CD14-positive monocyte (primary cell): Measurements from ENCODE around the gene HSPA1B. TPM values are rescaled to one million over a fixed set of nuclear protein-coding genes. Genes with fewer than 3 reads are reported as not detected.
A peak's percentile ranks its signal among the peaks of the same experiment; 100 is the strongest.
"Not testable (repeated sequence)": the region's sequence is repeated elsewhere in the genome, so short reads cannot be mapped to it uniquely, and the experiment has no call there.

Experiments used
- DNase-seq, 3 donors: peaks; one replicate each; pipeline ENCODE4 v3.0.0-alpha.2; 2011 to 2022
- H2AFZ ChIP-seq: 2 replicates; pipeline ENCODE4 v1.6.0; 2012; ENCODE audit warnings: mild to moderate bottlenecking, low read depth, low read length, inconsistent platforms; ENCODE audit not compliant: insufficient read depth, poor library complexity, severe bottlenecking
- H3K27ac ChIP-seq, 2 donors: 1 replicate in 1 of 2; 2 replicates in 1 of 2; pipeline ENCODE4 v1.5.1; 2012 to 2013; ENCODE audit warnings: low read length in 2 of 2, control low read depth in 1 of 2, inconsistent platforms in 1 of 2, low read depth in 1 of 2, mild to moderate bottlenecking in 1 of 2
- H3K27me3 ChIP-seq, 2 donors: one replicate each; pipeline versions ENCODE4 v1.6.0 to v1.6.1; 2011 to 2013; ENCODE audit warnings: low read length in 2 of 2; ENCODE audit not compliant: control insufficient read depth in 2 of 2, insufficient read depth in 2 of 2
- H3K36me3 ChIP-seq, 2 donors: replicated peaks in 1 of 2; 1 replicate in 1 of 2; 2 replicates in 1 of 2; pipeline versions ENCODE4 v1.5.1 to v1.6.1; 2012 to 2013; ENCODE audit warnings: low read length in 2 of 2, control low read depth in 1 of 2, inconsistent platforms in 1 of 2, mild to moderate bottlenecking in 1 of 2; ENCODE audit not compliant: insufficient read depth in 2 of 2, control insufficient read depth in 1 of 2
- H3K4me1 ChIP-seq, 2 donors: 1 replicate in 1 of 2; 2 replicates in 1 of 2; pipeline versions ENCODE4 v1.5.1 to v1.6.1; 2012 to 2013; ENCODE audit warnings: low read length in 2 of 2, control low read depth in 1 of 2, inconsistent platforms in 1 of 2, mild to moderate bottlenecking in 1 of 2, moderate library complexity in 1 of 2; ENCODE audit not compliant: insufficient read depth in 2 of 2, control insufficient read depth in 1 of 2
- H3K4me2 ChIP-seq: replicated peaks from 2 replicates; pipeline ENCODE3; 2012; ENCODE audit warnings: low read length, moderate library complexity, mild to moderate bottlenecking; ENCODE audit not compliant: poor library complexity, severe bottlenecking; ENCODE audit errors: extremely low read depth
- H3K4me3 ChIP-seq, 3 experiments: fragments of 200-600 bp in 1 of 3; sonication (generic) in 1 of 3; replicated peaks in 1 of 3; 1 replicate in 2 of 3; 2 replicates in 1 of 3; pipeline ENCODE4 v1.5.1; 2011 to 2013; ENCODE audit warnings: low read length in 3 of 3, mild to moderate bottlenecking in 3 of 3, control low read depth in 2 of 3, low read depth in 2 of 3, inconsistent platforms in 1 of 3, moderate library complexity in 1 of 3
- H3K79me2 ChIP-seq: 2 replicates; pipeline ENCODE4 v1.6.0; 2012; ENCODE audit warnings: mild to moderate bottlenecking, control low read depth, inconsistent platforms, low read length, moderate library complexity; ENCODE audit not compliant: insufficient read depth
- H3K9ac ChIP-seq: 2 replicates; pipeline ENCODE4 v1.6.0; 2017; ENCODE audit warnings: low read length, mild to moderate bottlenecking; ENCODE audit not compliant: insufficient read depth, poor library complexity, severe bottlenecking
- H3K9me3 ChIP-seq, 2 donors: replicated peaks in 1 of 2; 1 replicate in 1 of 2; 2 replicates in 1 of 2; pipeline versions ENCODE4 v1.5.1 to v1.6.1; 2012 to 2013; ENCODE audit warnings: low read length in 2 of 2, control low read depth in 1 of 2; ENCODE audit not compliant: control insufficient read depth in 1 of 2, insufficient read depth in 1 of 2
- H4K20me1 ChIP-seq: 2 replicates; pipeline ENCODE4 v1.6.0; 2012; ENCODE audit warnings: mild to moderate bottlenecking, low read length, control low read depth, moderate library complexity; ENCODE audit not compliant: insufficient read depth
- H3K27ac Mint-ChIP-seq, 7 donors: one replicate each; pipeline ENCODE4 v1.8.0; 2020; ENCODE audit warnings: mild to moderate bottlenecking in 7 of 7, mixed read lengths in 7 of 7, moderate library complexity in 6 of 7, inconsistent platforms in 2 of 7
- H3K27me3 Mint-ChIP-seq, 3 donors: one replicate each; pipeline ENCODE4 v1.8.0; 2021 to 2022; ENCODE audit warnings: low read depth in 3 of 3, mild to moderate bottlenecking in 3 of 3, mixed read lengths in 3 of 3, moderate library complexity in 3 of 3, inconsistent platforms in 1 of 3
- H3K36me3 Mint-ChIP-seq, 2 donors: one replicate each; pipeline ENCODE4 v1.8.0; 2020; ENCODE audit warnings: mixed read lengths in 2 of 2, inconsistent platforms in 1 of 2, mild to moderate bottlenecking in 1 of 2
- H3K4me1 Mint-ChIP-seq: one replicate; pipeline ENCODE4 v1.8.0; 2020; ENCODE audit warnings: mild to moderate bottlenecking, mixed read lengths
- H3K4me3 Mint-ChIP-seq, 2 donors: one replicate each; pipeline ENCODE4 v1.8.0; 2020; ENCODE audit warnings: mild to moderate bottlenecking in 2 of 2, mixed read lengths in 2 of 2, moderate library complexity in 1 of 2
- H3K9me3 Mint-ChIP-seq, 7 donors: one replicate each; pipeline ENCODE4 v1.8.0; 2020 to 2022; ENCODE audit warnings: mixed read lengths in 7 of 7, mild to moderate bottlenecking in 6 of 7, moderate library complexity in 6 of 7, inconsistent platforms in 2 of 7
- WGBS: methylation state at CpG from one replicate; pipeline ENCODE4 v1.1.5; 2013; ENCODE audit warnings: missing lambda C conversion rate; ENCODE audit not compliant: insufficient coverage; 5-methylcytosine and 5-hydroxymethylcytosine counted together
- intact Hi-C, 2 donors: fragments of 100-400 bp; cut with micrococcal nuclease; formaldehyde crosslinking; loops; one replicate each; pipeline versions ENCODE4 v1.15.0 to v1.15.1; 2023
- polyA plus RNA-seq, 3 donors: library from polyadenylated mRNA; depleted of rRNA in 1 of 3; unstranded in 2 of 3; stranded (reverse) in 1 of 3; fragments of 300-500 nt in 2 of 3; fragments of >200 nt in 1 of 3; fragmentation: Illumina TruSeq in 2 of 3; gene quantifications; 1 replicate in 2 of 3; 2 replicates in 1 of 3; pipeline ENCODE4 v1.2.3, GENCODE V29; 2012 to 2021
- TF ChIP-seq, protein P1 (sequence below): fragments of 200-600 bp; IDR thresholded peaks from one replicate; pipeline ENCODE4 v1.8.0; 2022; ENCODE audit warnings: antibody characterized with exemption, mild to moderate bottlenecking

The HSPA1B gene
- polyA plus RNA-seq, 3 donors: 3.4 to 81.4 (median 4.8) TPM

DNA sequence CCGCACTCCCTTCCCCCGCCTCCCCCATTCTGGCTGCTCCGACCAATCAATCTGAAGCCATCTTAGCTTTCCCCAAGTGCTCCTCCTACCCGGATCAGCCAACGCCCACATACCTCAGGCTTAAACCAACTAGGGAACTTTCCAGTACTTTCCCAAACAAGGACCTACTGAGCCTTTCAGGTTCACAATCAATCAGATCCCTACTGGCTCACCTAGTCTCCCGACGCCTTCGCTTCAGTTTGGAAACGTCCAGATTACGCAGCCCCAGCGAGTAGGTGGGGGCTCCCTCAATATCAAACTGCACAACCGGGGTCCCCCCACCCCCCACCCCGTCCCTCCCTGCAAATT is 12.9 kb upstream of the HSPA1B start:
- Histone ChIP-seq H3K27ac (peak overlapping the region; percentile 60 to 78), H3K9me3 (no peaks in the 10 kb centered on the region), H3K27me3 (no peaks in the 10 kb centered on the region), H4K20me1 (no peaks in the 10 kb centered on the region), H3K4me2 (peak overlapping the region; percentile 95), H3K4me1 (peaks cover 35 to 48% of the 10 kb centered on the region in 2 donors), H3K36me3 (peaks cover 11 to 21% of the 10 kb centered on the region in 2 donors), H3K79me2 (peaks cover 48% of the 10 kb centered on the region), H3K9ac (peak overlapping the region; percentile 66), H2AFZ (peak overlapping the region; percentile 81), H3K4me3 (peak overlapping the region; percentile 59 to 94 (median 82))
- peak overlapping the region; percentile 92 to 98 (median 94) for H3K27ac Mint-ChIP-seq
- DNase-seq: peak; percentile 59 to 93 (median 74)
- intact Hi-C loops: no loop called here
- H3K4me3 Mint-ChIP-seq: peak overlapping the region; percentile 93 to 95
- H3K4me1 Mint-ChIP-seq: peaks cover 42% of the 10 kb centered on the region
- peaks cover 17 to 34% of the 10 kb centered on the region in 2 donors for H3K36me3 Mint-ChIP-seq
- H3K9me3 Mint-ChIP-seq: no peaks in the 10 kb centered on the region
- WGBS: 0% methylated on average over 10 of the region's 13 CpGs
- TF ChIP-seq, protein P1, sequence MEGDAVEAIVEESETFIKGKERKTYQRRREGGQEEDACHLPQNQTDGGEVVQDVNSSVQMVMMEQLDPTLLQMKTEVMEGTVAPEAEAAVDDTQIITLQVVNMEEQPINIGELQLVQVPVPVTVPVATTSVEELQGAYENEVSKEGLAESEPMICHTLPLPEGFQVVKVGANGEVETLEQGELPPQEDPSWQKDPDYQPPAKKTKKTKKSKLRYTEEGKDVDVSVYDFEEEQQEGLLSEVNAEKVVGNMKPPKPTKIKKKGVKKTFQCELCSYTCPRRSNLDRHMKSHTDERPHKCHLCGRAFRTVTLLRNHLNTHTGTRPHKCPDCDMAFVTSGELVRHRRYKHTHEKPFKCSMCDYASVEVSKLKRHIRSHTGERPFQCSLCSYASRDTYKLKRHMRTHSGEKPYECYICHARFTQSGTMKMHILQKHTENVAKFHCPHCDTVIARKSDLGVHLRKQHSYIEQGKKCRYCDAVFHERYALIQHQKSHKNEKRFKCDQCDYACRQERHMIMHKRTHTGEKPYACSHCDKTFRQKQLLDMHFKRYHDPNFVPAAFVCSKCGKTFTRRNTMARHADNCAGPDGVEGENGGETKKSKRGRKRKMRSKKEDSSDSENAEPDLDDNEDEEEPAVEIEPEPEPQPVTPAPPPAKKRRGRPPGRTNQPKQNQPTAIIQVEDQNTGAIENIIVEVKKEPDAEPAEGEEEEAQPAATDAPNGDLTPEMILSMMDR: no peak
- peaks cover 0 to 4% (median 0%) of the 10 kb centered on the region in 3 donors for H3K27me3 Mint-ChIP-seq

DNA sequence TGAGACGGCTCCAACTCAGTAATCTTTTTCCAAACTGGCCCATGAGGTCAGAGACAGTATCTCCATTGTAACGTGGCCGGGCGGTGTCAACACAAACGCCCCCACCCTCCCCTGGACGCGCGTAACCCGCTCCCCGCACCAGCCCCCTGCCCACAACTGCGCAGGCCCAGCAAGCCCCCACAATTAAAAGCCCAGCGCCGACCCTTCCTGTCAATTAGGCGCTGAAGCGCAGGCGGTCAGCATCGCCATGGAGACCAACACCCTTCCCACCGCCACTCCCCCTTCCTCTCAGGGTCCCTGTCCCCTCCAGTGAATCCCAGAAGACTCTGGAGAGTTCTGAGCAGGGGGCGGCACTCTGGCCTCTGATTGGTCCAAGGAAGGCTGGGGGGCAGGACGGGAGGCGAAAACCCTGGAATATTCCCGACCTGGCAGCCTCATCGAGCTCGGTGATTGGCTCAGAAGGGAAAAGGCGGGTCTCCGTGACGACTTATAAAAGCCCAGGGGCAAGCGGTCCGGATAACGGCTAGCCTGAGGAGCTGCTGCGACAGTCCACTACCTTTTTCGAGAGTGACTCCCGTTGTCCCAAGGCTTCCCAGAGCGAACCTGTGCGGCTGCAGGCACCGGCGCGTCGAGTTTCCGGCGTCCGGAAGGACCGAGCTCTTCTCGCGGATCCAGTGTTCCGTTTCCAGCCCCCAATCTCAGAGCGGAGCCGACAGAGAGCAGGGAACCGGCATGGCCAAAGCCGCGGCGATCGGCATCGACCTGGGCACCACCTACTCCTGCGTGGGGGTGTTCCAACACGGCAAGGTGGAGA is 12.3 kb upstream of the HSPA1B start, which contains the start of the genes HSPA1A and HSPA1L:
HSPA1A (plus strand) TSS at position 519 of the 814 bp plus-strand sequence; CDS start at position 733, 214 bp downstream.
HSPA1L (minus strand) TSS at position 259 of the 814 bp plus-strand sequence. CDS start 3,311 bp downstream, outside the sequence.
- Mint-ChIP-seq H3K4me3 (peak within 1 kb of the TSS; percentile 93 to 95), H3K36me3 (peaks cover 13 to 28% of the 10 kb centered on the region in 2 donors), H3K27me3 (peaks cover 0 to 3% (median 0%) of the 10 kb centered on the region in 3 donors), H3K9me3 (no peaks in the 10 kb centered on the region), H3K27ac (peak within 1 kb of the TSS; percentile 92 to 98 (median 94)), H3K4me1 (peaks cover 47% of the 10 kb centered on the region)
- Histone ChIP-seq H3K4me2 (peak within 1 kb of the TSS; percentile 95), H3K9ac (peak within 1 kb of the TSS; percentile 66), H3K27ac (peak within 1 kb of the TSS; percentile 60 to 78), H2AFZ (peak within 1 kb of the TSS; percentile 81), H3K4me1 (peaks cover 41 to 54% of the 10 kb centered on the region in 2 donors), H3K79me2 (peaks cover 54% of the 10 kb centered on the region), H3K36me3 (peaks cover 9 to 15% of the 10 kb centered on the region in 2 donors), H3K4me3 (peak within 1 kb of the TSS; percentile 59 to 94 (median 82)), H3K9me3 (no peaks in the 10 kb centered on the region), H4K20me1 (no peaks in the 10 kb centered on the region), H3K27me3 (no peaks in the 10 kb centered on the region)
- intact Hi-C loops: no loop called here
- under 1% methylated on average over 48 of the region's 56 CpGs for WGBS
- TF ChIP-seq, protein P1: no peak
- peak; percentile 71 to 80 (median 80) for DNase-seq

DNA sequence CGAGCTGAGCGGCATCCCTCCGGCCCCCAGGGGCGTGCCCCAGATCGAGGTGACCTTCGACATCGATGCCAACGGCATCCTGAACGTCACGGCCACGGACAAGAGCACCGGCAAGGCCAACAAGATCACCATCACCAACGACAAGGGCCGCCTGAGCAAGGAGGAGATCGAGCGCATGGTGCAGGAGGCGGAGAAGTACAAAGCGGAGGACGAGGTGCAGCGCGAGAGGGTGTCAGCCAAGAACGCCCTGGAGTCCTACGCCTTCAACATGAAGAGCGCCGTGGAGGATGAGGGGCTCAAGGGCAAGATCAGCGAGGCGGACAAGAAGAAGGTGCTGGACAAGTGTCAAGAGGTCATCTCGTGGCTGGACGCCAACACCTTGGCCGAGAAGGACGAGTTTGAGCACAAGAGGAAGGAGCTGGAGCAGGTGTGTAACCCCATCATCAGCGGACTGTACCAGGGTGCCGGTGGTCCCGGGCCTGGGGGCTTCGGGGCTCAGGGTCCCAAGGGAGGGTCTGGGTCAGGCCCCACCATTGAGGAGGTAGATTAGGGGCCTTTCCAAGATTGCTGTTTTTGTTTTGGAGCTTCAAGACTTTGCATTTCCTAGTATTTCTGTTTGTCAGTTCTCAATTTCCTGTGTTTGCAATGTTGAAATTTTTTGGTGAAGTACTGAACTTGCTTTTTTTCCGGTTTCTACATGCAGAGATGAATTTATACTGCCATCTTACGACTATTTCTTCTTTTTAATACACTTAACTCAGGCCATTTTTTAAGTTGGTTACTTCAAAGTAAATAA is 10.2 kb upstream of the HSPA1B start:
- H3K9me3 ChIP-seq, H4K20me1 ChIP-seq, H3K36me3 ChIP-seq, H3K27me3 ChIP-seq, intact Hi-C loops, H3K27me3 Mint-ChIP-seq, H3K9me3 Mint-ChIP-seq: not testable (repeated sequence)
- peaks cover 54 to 72% of the 10 kb centered on the region in 2 donors for H3K4me1 ChIP-seq
- Mint-ChIP-seq H3K36me3 (peaks cover 0 to 12% of the 10 kb centered on the region in 2 donors), H3K4me1 (peaks cover 61% of the 10 kb centered on the region), H3K4me3 (peak overlapping the region; percentile 82 to 92), H3K27ac (peak overlapping the region; percentile 77 to 90 (median 87))
- peak overlapping the region; percentile 76 for H3K4me2 ChIP-seq
- peak overlapping the region; percentile 61 to 89 (median 86) for H3K4me3 ChIP-seq
- peak overlapping the region; percentile 66 to 77 for H3K27ac ChIP-seq
- 1% methylated on average over 8 of the region's 37 CpGs for WGBS
- H3K79me2 ChIP-seq: peaks cover 65% of the 10 kb centered on the region
- H2AFZ ChIP-seq: peak overlapping the region; percentile 48
- peak in 2 of 3 donors; percentile 44 to 50 for DNase-seq
- peak overlapping the region; percentile 64 for H3K9ac ChIP-seq
